Neuronal stem cell (in vitro differentiated cells): ENCODE results near the gene PLS1.

Experiments used
- DNase-seq: peaks from one replicate; pipeline ENCODE4 v3.0.0-alpha.2; 2013; ENCODE audit warnings: low spot score
- H2AFZ ChIP-seq: one replicate; pipeline ENCODE4 v1.6.1; 2013; ENCODE audit warnings: mild to moderate bottlenecking, low read length, inconsistent platforms
- H2AK5ac ChIP-seq: 2 replicates; pipeline ENCODE4 v1.6.1; 2013; ENCODE audit warnings: low read depth, mild to moderate bottlenecking, inconsistent platforms, low read length, moderate library complexity, mixed read lengths
- H2BK120ac ChIP-seq: 2 replicates; pipeline ENCODE4 v1.6.1; 2013; ENCODE audit warnings: low read depth, mild to moderate bottlenecking, inconsistent platforms, low read length, moderate library complexity, mixed read lengths
- H2BK12ac ChIP-seq: one replicate; pipeline ENCODE4 v1.6.1; 2013; ENCODE audit warnings: low read length, inconsistent platforms
- H2BK15ac ChIP-seq: 2 replicates; pipeline ENCODE4 v1.6.1; 2013; ENCODE audit warnings: mild to moderate bottlenecking, low read length, inconsistent platforms, mixed read lengths
- H2BK5ac ChIP-seq: one replicate; pipeline ENCODE4 v1.6.1; 2013; ENCODE audit warnings: inconsistent platforms, mild to moderate bottlenecking, low read length, moderate library complexity
- H3K14ac ChIP-seq: one replicate; pipeline ENCODE4 v1.6.1; 2013; ENCODE audit warnings: low read length, inconsistent platforms
- H3K18ac ChIP-seq: 2 replicates; pipeline ENCODE4 v1.6.1; 2013; ENCODE audit warnings: low read length, inconsistent platforms
- H3K23ac ChIP-seq: 2 replicates; pipeline ENCODE4 v1.6.1; 2013; ENCODE audit warnings: low read depth, mild to moderate bottlenecking, mixed read lengths, low read length, inconsistent platforms; ENCODE audit not compliant: poor library complexity
- H3K27ac ChIP-seq: replicated peaks from 3 replicates; pipeline ENCODE4 v1.5.1; 2013; ENCODE audit warnings: low read length, inconsistent platforms
- H3K27me3 ChIP-seq, 3 experiments: 2 replicates each; pipeline ENCODE4 v1.6.1; 2013; ENCODE audit warnings: low read length in 3 of 3, mild to moderate bottlenecking in 2 of 3, inconsistent platforms in 1 of 3, low read depth in 1 of 3, mixed read lengths in 1 of 3, moderate library complexity in 1 of 3; ENCODE audit not compliant: control insufficient read depth in 3 of 3, insufficient read depth in 3 of 3
- H3K36me3 ChIP-seq, 2 donors: replicated peaks in 1 of 2; 2 replicates each; pipeline ENCODE4 v1.6.1; 2013; ENCODE audit warnings: low read length in 2 of 2; ENCODE audit not compliant: control insufficient read depth in 2 of 2, insufficient read depth in 2 of 2
- H3K4ac ChIP-seq: 2 replicates; pipeline ENCODE4 v1.6.1; 2013; ENCODE audit warnings: inconsistent platforms, mild to moderate bottlenecking, low read length, moderate library complexity
- H3K4me1 ChIP-seq, 2 donors: 1 replicate in 1 of 2; 2 replicates in 1 of 2; pipeline ENCODE4 v1.6.1; 2013; ENCODE audit warnings: low read length in 2 of 2, low read depth in 1 of 2; ENCODE audit not compliant: control insufficient read depth in 2 of 2, insufficient read depth in 1 of 2
- H3K4me2 ChIP-seq: one replicate; pipeline ENCODE4 v1.6.1; 2013; ENCODE audit warnings: mild to moderate bottlenecking, low read length, inconsistent platforms; ENCODE audit not compliant: insufficient read depth, poor library complexity, severe bottlenecking
- H3K4me3 ChIP-seq, 2 donors: 2 replicates each; pipeline ENCODE4 v1.5.1; 2013; ENCODE audit warnings: low read length in 2 of 2, mild to moderate bottlenecking in 2 of 2, inconsistent platforms in 1 of 2, moderate library complexity in 1 of 2
- H3K79me1 ChIP-seq: one replicate; pipeline ENCODE4 v1.6.1; 2013; ENCODE audit warnings: low read depth, mild to moderate bottlenecking, inconsistent platforms, low read length, moderate library complexity
- H3K9ac ChIP-seq: one replicate; pipeline ENCODE4 v1.6.1; 2013; ENCODE audit warnings: mild to moderate bottlenecking, low read depth, low read length, inconsistent platforms; ENCODE audit not compliant: poor library complexity
- H3K9me3 ChIP-seq, 2 donors: replicated peaks in 1 of 2; 2 replicates each; pipeline versions ENCODE3 to v1.6.1; 2013; ENCODE audit warnings: low read length in 2 of 2, mild to moderate bottlenecking in 2 of 2, inconsistent platforms in 1 of 2, low read depth in 1 of 2, mixed read lengths in 1 of 2, moderate library complexity in 1 of 2; ENCODE audit not compliant: control insufficient read depth in 2 of 2, insufficient read depth in 1 of 2
- H4K8ac ChIP-seq: one replicate; pipeline ENCODE4 v1.6.1; 2013; ENCODE audit warnings: low read depth, mild to moderate bottlenecking, inconsistent platforms, low read length, moderate library complexity
- H4K91ac ChIP-seq: one replicate; pipeline ENCODE4 v1.6.1; 2013; ENCODE audit warnings: low read length, low read depth, mild to moderate bottlenecking, inconsistent platforms; ENCODE audit not compliant: poor library complexity
- WGBS, 2 donors: extraction: QIAGEN DNeasy Blood & Tissue Kit; methylation state at CpG; one replicate each; pipeline ENCODE4 v1.1.7; 2013; ENCODE audit warnings: missing lambda C conversion rate in 2 of 2, mixed read lengths in 1 of 2; ENCODE audit not compliant: insufficient read length in 2 of 2, insufficient replicate concordance in 1 of 2; ENCODE audit errors: extremely low coverage in 2 of 2; 5-methylcytosine and 5-hydroxymethylcytosine counted together

The PLS1 gene

DNA sequence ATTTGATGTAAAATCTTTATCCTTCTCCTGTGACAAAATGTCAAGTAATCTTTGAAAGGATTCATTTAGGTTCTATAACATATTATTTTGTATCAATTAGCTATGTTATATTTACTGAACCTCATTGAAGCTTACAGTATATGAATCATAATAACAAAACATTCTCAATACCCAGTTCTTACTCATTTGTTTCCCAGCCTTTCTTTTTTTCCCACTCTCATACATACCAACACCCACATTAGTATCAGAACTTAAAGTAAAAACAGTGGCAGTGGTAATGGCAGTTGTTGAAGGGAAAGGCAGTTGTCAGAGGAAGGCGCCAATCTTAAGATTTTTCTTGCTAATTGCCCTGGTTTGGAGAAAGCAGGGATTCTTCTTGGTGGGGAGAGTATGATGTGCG, 94.4 kb downstream of the PLS1 start:
- Histone ChIP-seq H3K18ac (no peak overlapping the region), H3K27me3 (no peaks in the 10 kb centered on the region), H3K79me1 (no peaks in the 10 kb centered on the region), H2BK5ac (no peak overlapping the region), H2AFZ (no peak overlapping the region), H3K9ac (no peak overlapping the region), H3K27ac (no peak overlapping the region), H2AK5ac (no peak overlapping the region), H2BK12ac (no peak overlapping the region), H3K4me1 (peaks cover 0 to 2% of the 10 kb centered on the region in 2 donors), H3K4me2 (no peak overlapping the region), H2BK120ac (no peak overlapping the region), H3K23ac (no peak overlapping the region), H3K36me3 (no peaks in the 10 kb centered on the region), H2BK15ac (no peak overlapping the region), H3K14ac (no peak overlapping the region), H3K9me3 (no peaks in the 10 kb centered on the region), H3K4ac (no peak overlapping the region), H4K91ac (no peak overlapping the region), H4K8ac (no peak overlapping the region), H3K4me3 (no peak overlapping the region)
- WGBS, 2 donors: no CpG with 5 or more reads among the region's 2 CpGs
- DNase-seq: no peak

DNA sequence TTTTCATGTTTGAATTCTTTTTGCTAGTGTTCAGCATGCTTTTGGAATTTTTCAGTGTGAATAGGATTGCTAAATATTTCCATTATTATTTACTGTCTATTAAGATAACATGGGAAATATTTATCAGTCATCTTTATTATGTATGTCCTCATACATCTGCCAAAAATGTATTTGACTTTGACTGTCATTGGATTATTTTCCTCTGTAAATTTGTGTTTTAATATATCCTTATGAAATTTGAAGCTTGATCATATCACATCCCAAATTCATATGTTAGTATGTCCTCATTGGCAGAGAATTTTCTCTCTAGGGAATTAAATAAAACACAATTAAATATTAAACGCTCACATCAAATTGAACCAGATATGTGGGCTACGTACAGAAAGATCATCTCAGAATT, 95.3 kb downstream of the PLS1 start:
- H3K27ac ChIP-seq: no peak overlapping the region
- H3K4me2 ChIP-seq: no peak overlapping the region
- H3K4ac ChIP-seq: no peak overlapping the region
- H2BK5ac ChIP-seq: no peak overlapping the region
- H3K23ac ChIP-seq: no peak overlapping the region
- no peaks in the 10 kb centered on the region for H3K27me3 ChIP-seq
- H2BK12ac ChIP-seq: no peak overlapping the region
- H2BK15ac ChIP-seq: no peak overlapping the region
- no peak overlapping the region for H2AK5ac ChIP-seq
- no peak overlapping the region for H2AFZ ChIP-seq
- no CpG with 5 or more reads among the region's 2 CpGs for WGBS, 2 donors
- H3K36me3 ChIP-seq: no peaks in the 10 kb centered on the region
- H3K4me3 ChIP-seq: no peak overlapping the region
- H3K79me1 ChIP-seq: no peaks in the 10 kb centered on the region
- H3K14ac ChIP-seq: no peak overlapping the region
- no peak for DNase-seq
- peaks cover 0 to 1% of the 10 kb centered on the region in 2 donors for H3K4me1 ChIP-seq
- no peak overlapping the region for H2BK120ac ChIP-seq
- no peak overlapping the region for H3K18ac ChIP-seq
- H4K8ac ChIP-seq: no peak overlapping the region
- H4K91ac ChIP-seq: no peak overlapping the region
- no peaks in the 10 kb centered on the region for H3K9me3 ChIP-seq
- no peak overlapping the region for H3K9ac ChIP-seq

DNA sequence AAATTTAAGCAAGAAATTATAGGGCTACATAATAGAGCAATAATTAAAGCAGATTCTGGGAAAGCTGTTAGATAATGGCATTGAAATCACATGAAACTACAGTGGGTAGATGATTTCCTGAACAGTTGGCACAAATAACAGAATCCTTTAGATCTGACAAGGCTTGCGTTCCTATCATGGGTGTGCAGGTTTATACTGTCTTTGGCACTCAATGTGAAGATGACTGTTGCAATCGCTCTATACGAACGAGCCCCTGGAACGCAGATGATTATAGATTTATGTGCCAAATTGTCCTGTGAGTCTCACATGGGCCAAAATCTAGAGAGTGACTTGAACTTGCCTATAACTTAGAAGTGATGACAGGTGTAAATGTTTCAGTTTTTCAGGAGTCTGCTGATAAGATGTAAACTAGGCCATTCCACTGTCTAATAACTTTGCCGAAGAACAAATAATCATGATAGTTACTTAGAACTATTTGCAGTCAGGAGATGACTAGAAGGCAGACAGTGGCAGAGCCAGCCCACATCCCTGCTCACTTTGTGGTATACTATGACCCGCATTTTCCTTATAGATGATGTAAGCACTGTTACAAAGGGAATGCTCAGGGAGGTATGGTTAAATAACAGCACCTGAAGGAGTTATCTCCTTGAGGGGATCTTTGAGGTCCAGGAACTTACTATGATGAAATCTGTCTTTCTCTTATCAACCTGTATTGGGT, 97.1 kb downstream of the PLS1 start:
- no peak for DNase-seq
- H4K91ac ChIP-seq: no peak overlapping the region
- H4K8ac ChIP-seq: no peak overlapping the region
- no peak overlapping the region for H2BK5ac ChIP-seq
- H2BK12ac ChIP-seq: no peak overlapping the region
- no peaks in the 10 kb centered on the region for H3K4me1 ChIP-seq
- no peaks in the 10 kb centered on the region for H3K9me3 ChIP-seq
- H3K14ac ChIP-seq: no peak overlapping the region
- no peak overlapping the region for H2AK5ac ChIP-seq
- no peak overlapping the region for H2BK15ac ChIP-seq
- H3K4ac ChIP-seq: no peak overlapping the region
- H3K27me3 ChIP-seq: no peaks in the 10 kb centered on the region
- no peaks in the 10 kb centered on the region for H3K79me1 ChIP-seq
- H3K27ac ChIP-seq: no peak overlapping the region
- H3K4me3 ChIP-seq: no peak overlapping the region
- no CpG with 5 or more reads among the region's 7 CpGs for WGBS, 2 donors
- no peak overlapping the region for H3K9ac ChIP-seq
- no peak overlapping the region for H3K23ac ChIP-seq
- no peak overlapping the region for H2BK120ac ChIP-seq
- H3K18ac ChIP-seq: no peak overlapping the region
- no peak overlapping the region for H3K4me2 ChIP-seq
- H2AFZ ChIP-seq: no peak overlapping the region
- H3K36me3 ChIP-seq: no peaks in the 10 kb centered on the region

DNA sequence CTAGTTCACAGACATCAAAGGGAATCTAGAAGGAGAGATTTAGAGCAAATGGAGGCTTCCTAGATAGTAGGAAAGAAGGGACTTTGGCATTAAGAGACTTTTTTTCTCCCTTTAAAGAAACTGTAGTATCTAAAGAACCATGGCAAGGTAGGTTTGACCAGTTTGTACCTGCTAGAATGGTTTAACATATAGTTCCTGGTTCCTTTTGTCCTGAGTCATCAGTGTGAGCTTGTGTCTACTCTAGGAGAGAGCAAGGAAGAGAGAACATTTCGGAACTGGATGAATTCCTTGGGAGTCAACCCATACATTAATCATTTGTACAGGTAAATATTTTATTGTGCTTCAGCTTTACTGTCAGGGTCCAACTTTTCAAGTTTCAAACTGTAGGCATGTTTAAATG, 98.0 kb downstream of the PLS1 start:
- Histone ChIP-seq H3K14ac (no peak overlapping the region), H2BK5ac (no peak overlapping the region), H3K9ac (no peak overlapping the region), H4K91ac (no peak overlapping the region), H2BK120ac (no peak overlapping the region), H2BK15ac (no peak overlapping the region), H3K4ac (no peak overlapping the region), H2AFZ (no peak overlapping the region), H4K8ac (no peak overlapping the region), H3K4me3 (no peak overlapping the region), H2BK12ac (no peak overlapping the region), H3K18ac (no peak overlapping the region), H3K4me2 (no peak overlapping the region), H3K36me3 (no peaks in the 10 kb centered on the region), H3K27me3 (no peaks in the 10 kb centered on the region), H3K4me1 (no peaks in the 10 kb centered on the region), H3K9me3 (no peaks in the 10 kb centered on the region), H3K27ac (no peak overlapping the region), H3K79me1 (no peaks in the 10 kb centered on the region), H3K23ac (no peak overlapping the region), H2AK5ac (no peak overlapping the region)
- no peak for DNase-seq
- WGBS, 2 donors: no CpG with 5 or more reads among the region's 1 CpG
